Measurements from ENCODE around the gene APOD.

DNA sequence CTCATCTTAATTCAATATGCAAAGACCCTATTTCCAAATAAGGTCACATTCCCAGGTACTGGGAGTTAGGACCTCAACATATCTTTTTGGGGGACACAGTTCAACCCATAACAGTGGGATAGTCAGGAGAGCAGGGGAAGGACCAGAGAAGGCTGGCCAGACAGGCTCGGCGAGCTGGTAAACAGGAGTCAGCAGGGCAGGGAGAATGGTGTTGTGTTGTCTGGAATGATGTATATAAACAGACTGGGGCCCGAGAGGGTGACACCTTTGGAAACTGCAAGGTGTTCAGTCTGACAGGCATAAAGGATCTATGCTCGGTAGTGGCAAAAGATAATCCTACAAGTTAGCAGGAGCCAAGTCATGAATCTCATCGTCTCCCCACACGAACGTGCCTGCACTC, 30.5 kb downstream of the APOD start:
- TF ChIP-seq, protein P1, sequence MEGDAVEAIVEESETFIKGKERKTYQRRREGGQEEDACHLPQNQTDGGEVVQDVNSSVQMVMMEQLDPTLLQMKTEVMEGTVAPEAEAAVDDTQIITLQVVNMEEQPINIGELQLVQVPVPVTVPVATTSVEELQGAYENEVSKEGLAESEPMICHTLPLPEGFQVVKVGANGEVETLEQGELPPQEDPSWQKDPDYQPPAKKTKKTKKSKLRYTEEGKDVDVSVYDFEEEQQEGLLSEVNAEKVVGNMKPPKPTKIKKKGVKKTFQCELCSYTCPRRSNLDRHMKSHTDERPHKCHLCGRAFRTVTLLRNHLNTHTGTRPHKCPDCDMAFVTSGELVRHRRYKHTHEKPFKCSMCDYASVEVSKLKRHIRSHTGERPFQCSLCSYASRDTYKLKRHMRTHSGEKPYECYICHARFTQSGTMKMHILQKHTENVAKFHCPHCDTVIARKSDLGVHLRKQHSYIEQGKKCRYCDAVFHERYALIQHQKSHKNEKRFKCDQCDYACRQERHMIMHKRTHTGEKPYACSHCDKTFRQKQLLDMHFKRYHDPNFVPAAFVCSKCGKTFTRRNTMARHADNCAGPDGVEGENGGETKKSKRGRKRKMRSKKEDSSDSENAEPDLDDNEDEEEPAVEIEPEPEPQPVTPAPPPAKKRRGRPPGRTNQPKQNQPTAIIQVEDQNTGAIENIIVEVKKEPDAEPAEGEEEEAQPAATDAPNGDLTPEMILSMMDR (conservative IDR thresholded peaks at IDR 0.05; ENCODE audit: low read depth, low read length) = no peak
- TF ChIP-seq EZH2 (IDR thresholded peaks at IDR 0.05; ENCODE audit: borderline replicate concordance, low read depth, low read length, poor library complexity, severe bottlenecking) = no peak

Measured in A673 (cell line).